ENCODE results near the gene HYAL3.

DNA sequence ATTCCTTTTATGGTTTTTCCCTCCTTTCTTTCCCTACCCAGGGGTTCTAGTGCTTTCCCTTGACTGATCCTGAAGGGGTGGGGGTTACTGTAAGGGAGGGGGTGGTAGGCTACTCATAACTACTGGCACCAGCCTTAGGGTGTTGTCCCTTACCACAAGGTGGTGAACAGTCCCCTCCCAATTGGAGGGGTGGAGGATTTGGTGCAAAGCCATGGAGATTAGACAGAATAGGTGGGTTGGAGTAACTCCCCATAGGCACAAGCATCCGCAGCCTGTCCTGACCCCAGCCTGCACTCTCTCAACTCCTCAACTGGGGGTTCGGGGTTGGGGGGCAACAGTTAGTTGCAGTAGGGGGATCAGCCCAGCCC, 25.9 kb upstream of the HYAL3 start:
- no peak for TF ChIP-seq POLR2AphosphoS5 (IDR thresholded peaks at IDR 0.05)
- TF ChIP-seq, protein P1, sequence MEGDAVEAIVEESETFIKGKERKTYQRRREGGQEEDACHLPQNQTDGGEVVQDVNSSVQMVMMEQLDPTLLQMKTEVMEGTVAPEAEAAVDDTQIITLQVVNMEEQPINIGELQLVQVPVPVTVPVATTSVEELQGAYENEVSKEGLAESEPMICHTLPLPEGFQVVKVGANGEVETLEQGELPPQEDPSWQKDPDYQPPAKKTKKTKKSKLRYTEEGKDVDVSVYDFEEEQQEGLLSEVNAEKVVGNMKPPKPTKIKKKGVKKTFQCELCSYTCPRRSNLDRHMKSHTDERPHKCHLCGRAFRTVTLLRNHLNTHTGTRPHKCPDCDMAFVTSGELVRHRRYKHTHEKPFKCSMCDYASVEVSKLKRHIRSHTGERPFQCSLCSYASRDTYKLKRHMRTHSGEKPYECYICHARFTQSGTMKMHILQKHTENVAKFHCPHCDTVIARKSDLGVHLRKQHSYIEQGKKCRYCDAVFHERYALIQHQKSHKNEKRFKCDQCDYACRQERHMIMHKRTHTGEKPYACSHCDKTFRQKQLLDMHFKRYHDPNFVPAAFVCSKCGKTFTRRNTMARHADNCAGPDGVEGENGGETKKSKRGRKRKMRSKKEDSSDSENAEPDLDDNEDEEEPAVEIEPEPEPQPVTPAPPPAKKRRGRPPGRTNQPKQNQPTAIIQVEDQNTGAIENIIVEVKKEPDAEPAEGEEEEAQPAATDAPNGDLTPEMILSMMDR (IDR thresholded peaks at IDR 0.05 in 8 of 11, conservative IDR thresholded peaks at IDR 0.05 in 3 of 11) = no peak
